ENCODE measurements around the gene STRADA.

DNA sequence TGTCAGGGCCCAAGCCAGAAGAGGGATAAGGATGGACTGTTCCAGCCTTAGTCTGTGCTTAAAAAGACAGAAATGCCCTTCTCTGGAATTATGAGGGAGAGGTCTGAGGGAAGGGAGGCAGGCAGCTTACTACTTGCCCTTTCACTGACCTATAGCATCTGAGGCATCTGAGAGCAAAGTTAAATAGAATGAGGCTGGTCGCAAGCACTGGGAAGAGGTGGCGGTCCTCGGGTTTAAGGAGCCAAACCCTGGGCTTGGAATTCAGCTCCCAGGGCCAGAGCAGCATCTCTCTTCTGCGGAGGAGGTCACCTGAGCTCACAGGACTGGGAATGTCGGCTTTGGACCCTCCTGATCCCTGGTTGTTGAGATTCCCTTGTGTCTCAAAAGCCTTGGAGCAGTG, 38.6 kb downstream of the STRADA start:
- TF ChIP-seq POLR2AphosphoS5 (IDR thresholded peaks at IDR 0.05; ENCODE audit: low read depth, low read length) (no peak), SIN3A (IDR thresholded peaks at IDR 0.05; ENCODE audit: borderline replicate concordance, insufficient read depth, low read length) (no peak), TAF1 (IDR thresholded peaks at IDR 0.05; ENCODE audit: borderline replicate concordance, insufficient read depth, low read length) (no peak)
- TF ChIP-seq, protein P1, sequence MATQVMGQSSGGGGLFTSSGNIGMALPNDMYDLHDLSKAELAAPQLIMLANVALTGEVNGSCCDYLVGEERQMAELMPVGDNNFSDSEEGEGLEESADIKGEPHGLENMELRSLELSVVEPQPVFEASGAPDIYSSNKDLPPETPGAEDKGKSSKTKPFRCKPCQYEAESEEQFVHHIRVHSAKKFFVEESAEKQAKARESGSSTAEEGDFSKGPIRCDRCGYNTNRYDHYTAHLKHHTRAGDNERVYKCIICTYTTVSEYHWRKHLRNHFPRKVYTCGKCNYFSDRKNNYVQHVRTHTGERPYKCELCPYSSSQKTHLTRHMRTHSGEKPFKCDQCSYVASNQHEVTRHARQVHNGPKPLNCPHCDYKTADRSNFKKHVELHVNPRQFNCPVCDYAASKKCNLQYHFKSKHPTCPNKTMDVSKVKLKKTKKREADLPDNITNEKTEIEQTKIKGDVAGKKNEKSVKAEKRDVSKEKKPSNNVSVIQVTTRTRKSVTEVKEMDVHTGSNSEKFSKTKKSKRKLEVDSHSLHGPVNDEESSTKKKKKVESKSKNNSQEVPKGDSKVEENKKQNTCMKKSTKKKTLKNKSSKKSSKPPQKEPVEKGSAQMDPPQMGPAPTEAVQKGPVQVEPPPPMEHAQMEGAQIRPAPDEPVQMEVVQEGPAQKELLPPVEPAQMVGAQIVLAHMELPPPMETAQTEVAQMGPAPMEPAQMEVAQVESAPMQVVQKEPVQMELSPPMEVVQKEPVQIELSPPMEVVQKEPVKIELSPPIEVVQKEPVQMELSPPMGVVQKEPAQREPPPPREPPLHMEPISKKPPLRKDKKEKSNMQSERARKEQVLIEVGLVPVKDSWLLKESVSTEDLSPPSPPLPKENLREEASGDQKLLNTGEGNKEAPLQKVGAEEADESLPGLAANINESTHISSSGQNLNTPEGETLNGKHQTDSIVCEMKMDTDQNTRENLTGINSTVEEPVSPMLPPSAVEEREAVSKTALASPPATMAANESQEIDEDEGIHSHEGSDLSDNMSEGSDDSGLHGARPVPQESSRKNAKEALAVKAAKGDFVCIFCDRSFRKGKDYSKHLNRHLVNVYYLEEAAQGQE (IDR thresholded peaks at IDR 0.05; ENCODE audit: insufficient read depth in 1 of 2, low read depth in 2 of 2, low read length in 2 of 2), result no peak

Measured in PFSK-1 (cell line).